HEK293T (cell line): ENCODE results near the gene C14orf180.

ENCODE experiments used
- ARNT ChIP-seq: fragments of 450-650 bp; IDR thresholded peaks from 2 replicates; pipeline ENCODE4 v1.6.1; 2017; ENCODE audit warnings: mild to moderate bottlenecking
- BHLHE40 ChIP-seq: fragments of 450-650 bp; IDR thresholded peaks from 2 replicates; pipeline ENCODE4 v1.6.1; 2016; ENCODE audit warnings: mild to moderate bottlenecking, moderate library complexity, borderline replicate concordance
- ELF4 ChIP-seq: fragments of 450-650 bp; IDR thresholded peaks from 2 replicates; pipeline ENCODE4 v1.6.1; 2017; ENCODE audit warnings: antibody characterized with exemption
- FOXA1 ChIP-seq: fragments of 450-650 bp; IDR thresholded peaks from 2 replicates; pipeline ENCODE4 v1.6.1; 2016; ENCODE audit warnings: mild to moderate bottlenecking
- L3MBTL2 ChIP-seq: fragments of 450-650 bp; conservative IDR thresholded peaks from 2 replicates; pipeline ENCODE4 v1.6.1; 2016; ENCODE audit warnings: mild to moderate bottlenecking
- SP1 ChIP-seq: fragments of 450-650 bp; IDR thresholded peaks from 2 replicates; pipeline ENCODE4 v1.6.1; 2017
- SUZ12 ChIP-seq: fragments of 450-650 bp; IDR thresholded peaks from 2 replicates; pipeline ENCODE4 v1.6.1; 2016; ENCODE audit warnings: mild to moderate bottlenecking
- TARDBP ChIP-seq: fragments of 450-650 bp; IDR thresholded peaks from 2 replicates; pipeline ENCODE4 v1.6.1; 2016
- ZNF384 ChIP-seq: fragments of 450-650 bp; IDR thresholded peaks from 2 replicates; pipeline ENCODE4 v1.6.1; 2016

- no peak for TF ChIP-seq ARNT
- TF ChIP-seq BHLHE40 = no peak
- no peak for TF ChIP-seq TARDBP
- TF ChIP-seq ELF4 = no peak
- no peak for TF ChIP-seq ZNF384
- no peak for TF ChIP-seq L3MBTL2
- TF ChIP-seq SUZ12 = no peak
- no peak for TF ChIP-seq SP1
- no peak for TF ChIP-seq FOXA1
Observed at GRCh38 chr14:104559804-104560585, 19.6 kb upstream of the C14orf180 start.
